ENCODE measurements around the gene RBM17. TPM values are rescaled to one million over a fixed set of nuclear protein-coding genes. Genes with fewer than 3 reads are reported as not detected.

Gene RBM17
- total RNA-seq, 3 donors from 2014 or later (not counting 1 experiment from before 2014, with no cell fraction given): 120 to 147 (median 147) TPM

- H3K27ac Mint-ChIP-seq: peak overlapping the region; percentile 74
- intact Hi-C loops (cut with micrococcal nuclease): no loop called here
These were observed 23.0 kb upstream of the RBM17 start for GRCh38 chr10:6065835-6066234.

GRCh38 chr10:6067457-6067856, 21.4 kb upstream of the RBM17 start:
- H3K4me3 ChIP-seq (ENCODE audit: low read length): no peak overlapping the region
- no peak overlapping the region for H3K4me3 Mint-ChIP-seq
- peaks cover 30 to 32% of the 10 kb centered on the region in 2 donors for H3K4me1 Mint-ChIP-seq
- DNase-seq (no peak), ATAC-seq (no peak)
- H3K27ac Mint-ChIP-seq: no peak overlapping the region
- H3K27me3 ChIP-seq (ENCODE audit: control insufficient read depth, insufficient read depth, low read length): no peaks in the 10 kb centered on the region
- peaks cover 62% of the 10 kb centered on the region for H3K4me1 ChIP-seq (ENCODE audit: control insufficient read depth, insufficient read depth, low read length)
- intact Hi-C loops (cut with micrococcal nuclease): no loop called here
- H3K27me3 Mint-ChIP-seq (ENCODE audit: low read depth in 2 of 2): peaks cover 0 to 8% of the 10 kb centered on the region in 2 donors
- no peaks in the 10 kb centered on the region for H3K36me3 ChIP-seq (ENCODE audit: control insufficient read depth, insufficient read depth, low read length)
- no peaks in the 10 kb centered on the region for H3K9me3 ChIP-seq (ENCODE audit: control insufficient read depth, insufficient read depth, low read length)
- H3K36me3 Mint-ChIP-seq: no peaks in the 10 kb centered on the region
- H3K27ac ChIP-seq (ENCODE audit: low read length): no peak overlapping the region
- H3K9me3 Mint-ChIP-seq: no peaks in the 10 kb centered on the region
- TF ChIP-seq CTCF (IDR thresholded peaks at IDR 0.05): no peak
- 91% methylated on average over 4 of the region's 4 CpGs for WGBS (ENCODE audit: insufficient coverage)

More at GRCh38 chr10:6065835-6066234, 23.0 kb upstream of the RBM17 start:
- Mint-ChIP-seq H3K4me1 (peaks cover 36 to 38% of the 10 kb centered on the region in 2 donors), H3K9me3 (no peaks in the 10 kb centered on the region), H3K4me3 (peak overlapping the region; percentile 49), H3K36me3 (no peaks in the 10 kb centered on the region), H3K27me3 (ENCODE audit: low read depth in 2 of 2) (peaks cover 0 to 8% of the 10 kb centered on the region in 2 donors)
- TF ChIP-seq CTCF (IDR thresholded peaks at IDR 0.05): no peak
- Histone ChIP-seq H3K27me3 (ENCODE audit: control insufficient read depth, insufficient read depth, low read length) (no peaks in the 10 kb centered on the region), H3K27ac (ENCODE audit: low read length) (no peak overlapping the region), H3K4me1 (ENCODE audit: control insufficient read depth, insufficient read depth, low read length) (peaks cover 63% of the 10 kb centered on the region), H3K36me3 (ENCODE audit: control insufficient read depth, insufficient read depth, low read length) (no peaks in the 10 kb centered on the region), H3K4me3 (ENCODE audit: low read length) (no peak overlapping the region), H3K9me3 (ENCODE audit: control insufficient read depth, insufficient read depth, low read length) (no peaks in the 10 kb centered on the region)
- 33% methylated on average over 4 of the region's 4 CpGs for WGBS (ENCODE audit: insufficient coverage)
- no peak for DNase-seq
- ATAC-seq: peak in 2 of 3 donors; percentile 15 to 54

- H3K27ac ChIP-seq (ENCODE audit: low read length): no peak overlapping the region
- DNase-seq: no peak
- no peak for TF ChIP-seq CTCF (IDR thresholded peaks at IDR 0.05)
- Mint-ChIP-seq H3K36me3 (no peaks in the 10 kb centered on the region), H3K27me3 (ENCODE audit: low read depth in 2 of 2) (peaks cover 0 to 8% of the 10 kb centered on the region in 2 donors), H3K9me3 (no peaks in the 10 kb centered on the region), H3K27ac (no peak overlapping the region), H3K4me3 (no peak overlapping the region), H3K4me1 (peaks cover 26 to 27% of the 10 kb centered on the region in 2 donors)
- no peak for ATAC-seq
- WGBS (ENCODE audit: insufficient coverage): 78% methylated on average over 5 of the region's 6 CpGs
- no peaks in the 10 kb centered on the region for H3K9me3 ChIP-seq (ENCODE audit: control insufficient read depth, insufficient read depth, low read length)
- intact Hi-C loops (cut with micrococcal nuclease): no loop called here
- H3K36me3 ChIP-seq (ENCODE audit: control insufficient read depth, insufficient read depth, low read length): no peaks in the 10 kb centered on the region
- peaks cover 60% of the 10 kb centered on the region for H3K4me1 ChIP-seq (ENCODE audit: control insufficient read depth, insufficient read depth, low read length)
- H3K27me3 ChIP-seq (ENCODE audit: control insufficient read depth, insufficient read depth, low read length): no peaks in the 10 kb centered on the region
- no peak overlapping the region for H3K4me3 ChIP-seq (ENCODE audit: low read length)
These were observed 20.8 kb upstream of the RBM17 start for GRCh38 chr10:6068006-6068405.

- no peak overlapping the region for H3K27ac Mint-ChIP-seq
- WGBS (ENCODE audit: insufficient coverage): 42% methylated on average over 6 of the region's 8 CpGs
- Histone ChIP-seq H3K9me3 (ENCODE audit: control insufficient read depth, insufficient read depth, low read length) (no peaks in the 10 kb centered on the region), H3K4me1 (ENCODE audit: control insufficient read depth, insufficient read depth, low read length) (peaks cover 60% of the 10 kb centered on the region), H3K27ac (ENCODE audit: low read length) (peak overlapping the region; percentile 56), H3K27me3 (ENCODE audit: control insufficient read depth, insufficient read depth, low read length) (no peaks in the 10 kb centered on the region), H3K4me3 (ENCODE audit: low read length) (no peak overlapping the region), H3K36me3 (ENCODE audit: control insufficient read depth, insufficient read depth, low read length) (no peaks in the 10 kb centered on the region)
- H3K4me3 Mint-ChIP-seq: no peak overlapping the region
- H3K36me3 Mint-ChIP-seq: no peaks in the 10 kb centered on the region
- no peaks in the 10 kb centered on the region for H3K9me3 Mint-ChIP-seq
- intact Hi-C loops (cut with micrococcal nuclease): no loop called here
- TF ChIP-seq CTCF (IDR thresholded peaks at IDR 0.05): no peak
- peaks cover 0 to 8% of the 10 kb centered on the region in 2 donors for H3K27me3 Mint-ChIP-seq (ENCODE audit: low read depth in 2 of 2)
- DNase-seq (peak in 1 of 2 donors; percentile 76), ATAC-seq (peak in 2 of 3 donors; percentile 46 to 69)
- peaks cover 26 to 27% of the 10 kb centered on the region in 2 donors for H3K4me1 Mint-ChIP-seq
These were observed 20.4 kb upstream of the RBM17 start for GRCh38 chr10:6068422-6068821.

All from natural killer cell (primary cell).